Measurements from ENCODE around the gene FCMR.

The FCMR gene

DNA sequence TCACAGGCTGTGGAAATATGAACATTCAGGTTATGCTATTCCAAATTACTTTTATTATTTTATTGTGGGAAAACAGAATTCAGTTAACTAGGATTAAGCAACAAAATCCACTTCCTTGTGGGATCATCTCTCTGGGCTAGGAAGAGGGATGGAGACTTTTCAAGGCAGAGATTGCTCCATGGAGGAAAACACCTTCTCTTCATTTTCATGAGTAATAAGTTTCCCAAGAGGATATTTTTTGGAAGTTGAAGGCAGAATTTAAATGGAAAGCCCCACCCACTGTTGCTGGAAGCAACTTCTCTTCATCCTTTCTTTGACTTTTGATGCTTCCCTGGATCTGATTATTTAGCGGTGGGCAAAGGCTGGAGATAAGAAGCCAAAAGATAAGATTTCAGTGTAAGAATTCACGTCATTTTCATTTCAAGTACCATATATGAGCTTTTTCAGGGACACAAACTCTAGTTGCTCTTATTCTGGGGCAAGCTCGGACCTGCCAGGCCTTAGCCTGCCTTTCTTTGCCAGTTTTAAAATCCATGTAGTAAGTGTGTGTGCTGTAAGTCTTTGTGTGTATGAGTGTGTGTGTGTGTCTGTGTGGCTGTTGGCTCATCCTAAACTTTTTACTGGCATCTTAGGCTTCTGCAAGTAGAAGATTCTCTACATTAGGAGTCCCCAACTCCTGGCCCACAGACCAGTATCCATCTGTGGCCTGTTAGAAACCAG lies 36.2 kb downstream of the FCMR start:
- Histone ChIP-seq H3K4me2 (no peak overlapping the region), H3K4me3 (no peak overlapping the region), H4K20me1 (no peaks in the 10 kb centered on the region), H3K4me1 (peaks cover 6% of the 10 kb centered on the region), H3K27me3 (no peaks in the 10 kb centered on the region), H3K9ac (no peak overlapping the region), H3K36me3 (no peaks in the 10 kb centered on the region), H3K9me3 (no peaks in the 10 kb centered on the region), H3K27ac (no peak overlapping the region)
- TF ChIP-seq Cebpa-rat (IDR thresholded peaks at IDR 0.05) = no peak

DNA sequence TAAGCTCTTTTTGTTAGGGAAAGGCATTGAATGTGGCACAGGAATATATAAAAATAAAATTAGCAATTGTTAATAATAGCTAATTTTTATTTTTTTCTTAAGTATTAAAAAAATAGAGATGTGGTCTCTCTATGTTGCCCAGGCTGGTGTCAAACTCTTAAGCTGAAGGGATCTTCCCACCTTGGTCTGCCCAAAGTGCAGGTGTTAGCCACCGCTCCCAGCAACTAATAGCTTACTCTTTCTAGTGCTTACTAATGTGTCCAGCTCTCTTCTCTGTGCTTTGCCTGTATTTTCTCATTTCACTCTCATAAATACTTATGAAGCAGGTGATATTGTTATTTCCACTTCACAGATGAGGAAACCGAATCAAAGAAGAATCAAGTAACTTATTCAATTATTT lies 37.9 kb downstream of the FCMR start:
- Histone ChIP-seq H3K36me3 (no peaks in the 10 kb centered on the region), H3K4me2 (no peak overlapping the region), H3K4me1 (no peaks in the 10 kb centered on the region), H3K27ac (no peak overlapping the region), H3K4me3 (no peak overlapping the region), H4K20me1 (no peaks in the 10 kb centered on the region), H3K9me3 (peaks cover 12% of the 10 kb centered on the region), H3K9ac (no peak overlapping the region), H3K27me3 (no peaks in the 10 kb centered on the region)
- no peak for TF ChIP-seq Cebpa-rat (IDR thresholded peaks at IDR 0.05)

DNA sequence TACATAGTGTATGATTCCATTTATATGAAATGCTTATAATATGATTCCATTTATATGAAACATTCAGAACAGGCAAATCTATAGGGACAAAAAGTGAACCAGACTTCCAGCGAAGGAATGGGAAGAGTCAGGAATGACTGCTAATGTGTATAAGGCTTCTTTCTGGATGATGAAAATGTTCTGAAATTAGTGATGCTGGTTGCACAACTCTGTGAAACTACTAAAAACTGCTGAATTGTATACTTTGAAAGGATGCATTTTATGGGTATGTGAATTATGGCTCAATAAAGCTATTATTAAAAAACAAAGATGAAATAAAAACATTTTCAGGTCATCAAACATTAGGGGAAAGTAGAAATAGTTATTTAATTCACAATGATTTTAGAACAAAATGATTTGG lies 38.6 kb downstream of the FCMR start:
- Histone ChIP-seq H4K20me1 (no peaks in the 10 kb centered on the region), H3K27ac (no peak overlapping the region), H3K4me2 (no peak overlapping the region), H3K36me3 (no peaks in the 10 kb centered on the region), H3K27me3 (no peaks in the 10 kb centered on the region), H3K4me1 (no peaks in the 10 kb centered on the region), H3K9ac (no peak overlapping the region), H3K9me3 (peaks cover 18% of the 10 kb centered on the region), H3K4me3 (no peak overlapping the region)
- TF ChIP-seq Cebpa-rat (IDR thresholded peaks at IDR 0.05) = no peak

DNA sequence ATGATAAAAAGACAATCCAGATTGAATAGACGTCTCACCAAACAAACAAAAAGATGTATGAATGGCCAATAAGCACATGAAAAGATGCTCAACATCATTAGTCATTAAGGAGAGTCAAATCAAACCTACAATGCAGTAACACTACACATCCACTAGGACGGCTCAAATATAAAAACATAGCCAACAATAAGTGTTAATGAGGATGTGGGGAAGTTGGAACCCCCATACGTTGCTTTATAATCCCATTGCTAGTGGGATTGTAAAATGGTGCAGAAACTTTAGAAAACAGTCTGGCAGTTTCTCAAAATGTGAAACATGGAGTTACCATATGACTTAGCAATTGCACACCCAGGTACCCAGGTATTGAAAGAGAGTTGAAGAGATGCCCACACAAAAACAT lies 39.2 kb downstream of the FCMR start:
- H3K27me3 ChIP-seq = no peaks in the 10 kb centered on the region
- no peak for TF ChIP-seq Cebpa-rat (IDR thresholded peaks at IDR 0.05)
- H3K4me3 ChIP-seq = no peak overlapping the region
- H3K9ac ChIP-seq = no peak overlapping the region
- H3K27ac ChIP-seq = no peak overlapping the region
- no peaks in the 10 kb centered on the region for H3K36me3 ChIP-seq
- H3K4me2 ChIP-seq = no peak overlapping the region
- H4K20me1 ChIP-seq = no peaks in the 10 kb centered on the region
- no peaks in the 10 kb centered on the region for H3K4me1 ChIP-seq
- H3K9me3 ChIP-seq = peaks cover 24% of the 10 kb centered on the region

DNA sequence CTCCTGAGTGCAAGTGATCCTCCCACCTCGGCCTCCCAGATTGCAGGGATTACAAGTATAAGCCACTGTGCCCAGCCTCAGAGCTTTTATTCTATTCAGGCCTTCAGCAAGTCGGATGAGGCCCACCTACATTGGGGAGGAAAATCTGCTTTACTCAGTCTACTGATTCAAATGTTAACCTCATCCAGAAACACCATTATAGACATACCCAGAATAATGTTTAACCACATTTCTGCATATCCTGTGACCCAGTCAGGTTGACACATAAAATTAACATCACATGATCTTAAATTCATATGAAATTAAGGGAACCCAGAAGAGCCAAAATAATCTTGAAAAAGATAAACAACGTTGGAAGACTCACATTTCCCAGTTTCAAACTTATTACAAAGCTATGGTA lies 41.4 kb downstream of the FCMR start:
- Histone ChIP-seq H3K4me2 (no peak overlapping the region), H3K4me3 (no peak overlapping the region), H3K4me1 (no peaks in the 10 kb centered on the region), H3K9me3 (peaks cover 45% of the 10 kb centered on the region), H3K27me3 (no peaks in the 10 kb centered on the region), H3K27ac (no peak overlapping the region), H3K9ac (no peak overlapping the region), H4K20me1 (no peaks in the 10 kb centered on the region), H3K36me3 (no peaks in the 10 kb centered on the region)
- TF ChIP-seq Cebpa-rat (IDR thresholded peaks at IDR 0.05) = no peak

DNA sequence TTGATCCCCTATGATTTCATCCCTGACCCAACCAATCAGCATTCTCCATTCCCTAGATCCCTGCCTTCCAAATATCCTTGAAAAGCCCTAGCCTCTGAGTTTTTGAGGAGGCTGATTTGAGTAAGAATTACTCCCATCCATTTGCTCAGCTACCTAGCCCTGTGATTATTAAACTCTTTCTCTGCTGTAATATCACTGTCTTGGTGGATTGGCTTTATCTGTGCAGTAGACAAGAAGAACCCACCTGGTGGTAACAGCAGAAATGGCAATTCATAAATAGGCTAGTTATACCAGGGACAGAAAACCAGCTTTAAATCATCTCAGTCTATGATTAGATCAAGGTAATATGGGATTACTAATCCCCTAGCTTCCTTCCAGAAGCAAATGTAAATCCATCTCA lies 43.3 kb downstream of the FCMR start:
- Histone ChIP-seq H3K4me1 (no peaks in the 10 kb centered on the region), H3K9me3 (peaks cover 48% of the 10 kb centered on the region), H3K4me2 (no peak overlapping the region), H3K36me3 (no peaks in the 10 kb centered on the region), H3K27ac (no peak overlapping the region), H3K9ac (no peak overlapping the region), H3K27me3 (no peaks in the 10 kb centered on the region), H4K20me1 (no peaks in the 10 kb centered on the region), H3K4me3 (no peak overlapping the region)
- TF ChIP-seq Cebpa-rat (IDR thresholded peaks at IDR 0.05) = no peak

DNA sequence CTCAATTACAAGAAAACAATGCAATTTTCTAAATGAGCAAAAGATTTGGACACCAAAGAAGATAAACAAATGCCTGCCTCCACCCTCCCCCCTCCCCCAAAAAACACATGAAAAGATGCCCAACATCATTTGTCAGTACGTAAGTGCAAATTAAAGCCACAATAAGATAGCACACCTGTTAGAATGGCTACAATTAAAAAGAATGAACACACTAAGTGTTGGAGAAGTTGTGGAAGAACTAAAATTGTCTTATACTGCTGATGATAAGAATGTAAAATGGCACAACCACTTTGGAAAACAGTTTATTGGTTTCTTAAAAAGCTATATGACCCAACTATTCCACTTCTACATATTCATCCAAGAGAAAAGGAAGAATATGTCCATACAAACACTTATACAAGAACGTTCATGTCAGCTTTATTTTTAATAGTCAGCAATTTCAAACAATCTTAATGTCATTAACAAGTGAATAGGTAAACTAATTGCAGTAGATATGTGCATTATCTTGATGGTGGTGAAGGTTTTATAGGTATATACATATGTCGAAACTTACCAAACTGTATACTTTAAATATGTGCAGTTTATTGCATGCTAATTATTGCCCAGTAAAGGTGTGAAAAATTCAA lies 45.9 kb downstream of the FCMR start:
- Histone ChIP-seq H4K20me1 (no peaks in the 10 kb centered on the region), H3K4me3 (no peak overlapping the region), H3K4me2 (no peak overlapping the region), H3K4me1 (peaks cover 2% of the 10 kb centered on the region), H3K27ac (no peak overlapping the region), H3K36me3 (no peaks in the 10 kb centered on the region), H3K9ac (no peak overlapping the region), H3K9me3 (peaks cover 67% of the 10 kb centered on the region), H3K27me3 (no peaks in the 10 kb centered on the region)
- no peak for TF ChIP-seq Cebpa-rat (IDR thresholded peaks at IDR 0.05)

DNA sequence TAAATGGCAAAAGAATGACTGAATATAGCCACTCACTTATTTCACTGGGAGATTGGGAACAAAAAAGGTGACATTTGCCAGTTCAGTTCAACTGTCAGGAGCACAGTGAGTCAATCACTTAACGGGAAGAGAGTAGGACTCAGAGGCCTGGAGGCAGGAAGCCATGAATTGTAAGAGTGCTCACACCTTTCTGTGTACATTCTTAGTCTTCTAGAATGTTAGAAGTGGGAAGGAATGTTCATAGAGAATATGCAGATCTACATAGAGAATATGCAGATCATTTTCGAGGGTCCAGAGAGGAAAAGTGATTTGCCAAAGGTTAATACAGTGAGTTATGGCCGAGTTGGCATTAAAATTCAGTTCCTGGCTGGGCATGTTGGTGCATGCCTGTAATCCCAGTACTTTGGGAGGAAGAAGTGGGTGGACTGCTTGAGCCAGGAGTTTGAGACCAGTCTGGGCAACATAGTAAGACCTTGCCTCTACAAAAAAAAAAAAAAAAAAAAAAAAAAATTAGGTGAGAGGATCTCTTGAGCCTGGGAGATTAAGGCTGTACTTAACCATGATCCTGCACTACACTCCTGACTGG lies 48.0 kb downstream of the FCMR start:
- Histone ChIP-seq H4K20me1 (no peaks in the 10 kb centered on the region), H3K27ac (no peak overlapping the region), H3K4me3 (no peak overlapping the region), H3K36me3 (no peaks in the 10 kb centered on the region), H3K4me2 (no peak overlapping the region), H3K9me3 (peaks cover 55% of the 10 kb centered on the region), H3K9ac (no peak overlapping the region), H3K4me1 (peaks cover 18% of the 10 kb centered on the region), H3K27me3 (no peaks in the 10 kb centered on the region)
- TF ChIP-seq Cebpa-rat (IDR thresholded peaks at IDR 0.05) = no peak

DNA sequence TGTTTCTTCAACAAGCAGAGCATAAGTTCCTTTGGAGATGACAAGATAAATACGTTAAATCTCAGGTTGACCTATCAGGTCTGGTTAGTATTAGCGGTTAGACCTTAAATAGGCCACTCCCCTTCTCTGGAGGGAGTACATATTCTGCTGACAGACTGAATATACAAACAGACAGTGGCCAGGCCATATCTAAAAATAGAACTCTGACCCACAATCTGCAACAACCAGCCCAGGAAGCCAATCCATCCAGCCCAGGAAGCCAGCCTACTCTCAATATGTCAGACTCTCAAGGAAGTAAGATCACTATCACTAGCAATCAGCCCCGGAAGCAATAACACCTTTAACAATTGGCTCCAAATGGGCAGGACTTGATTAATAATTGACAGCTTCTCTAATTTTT lies 49.6 kb downstream of the FCMR start:
- H3K9me3 ChIP-seq = peaks cover 39% of the 10 kb centered on the region
- no peak for TF ChIP-seq Cebpa-rat (IDR thresholded peaks at IDR 0.05)
- H3K4me3 ChIP-seq = no peak overlapping the region
- no peak overlapping the region for H3K9ac ChIP-seq
- H3K4me2 ChIP-seq = no peak overlapping the region
- H3K4me1 ChIP-seq = peaks cover 18% of the 10 kb centered on the region
- H3K36me3 ChIP-seq = no peaks in the 10 kb centered on the region
- no peaks in the 10 kb centered on the region for H3K27me3 ChIP-seq
- H4K20me1 ChIP-seq = no peaks in the 10 kb centered on the region
- no peak overlapping the region for H3K27ac ChIP-seq

DNA sequence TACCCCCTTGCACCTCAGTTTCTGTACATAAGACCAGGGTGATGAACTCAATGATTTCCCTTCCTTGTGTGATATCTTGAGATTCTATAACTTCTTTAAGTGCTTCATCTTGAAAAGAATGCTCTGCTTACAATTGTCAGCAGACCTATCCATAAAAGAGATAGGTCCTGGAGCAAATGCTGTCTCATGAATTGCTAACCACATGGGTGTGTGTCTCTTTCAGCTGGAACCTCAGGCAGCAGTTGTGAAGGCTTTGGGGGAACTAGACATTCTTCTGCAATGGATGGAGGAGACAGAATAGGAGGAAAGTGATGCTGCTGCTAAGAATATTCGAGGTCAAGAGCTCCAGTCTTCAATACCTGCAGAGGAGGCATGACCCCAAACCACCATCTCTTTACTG lies 53.5 kb downstream of the FCMR start:
- Histone ChIP-seq H3K4me3 (no peak overlapping the region), H3K4me2 (no peak overlapping the region), H3K36me3 (no peaks in the 10 kb centered on the region), H3K27me3 (no peaks in the 10 kb centered on the region), H3K9me3 (peaks cover 17% of the 10 kb centered on the region), H3K9ac (no peak overlapping the region), H3K27ac (no peak overlapping the region), H3K4me1 (peaks cover 18% of the 10 kb centered on the region), H4K20me1 (no peaks in the 10 kb centered on the region)
- no peak for TF ChIP-seq Cebpa-rat (IDR thresholded peaks at IDR 0.05)
